ENCODE measurements around the gene PAK1.
"Not testable (repeated sequence)": the region's sequence is repeated elsewhere in the genome, so short reads cannot be mapped to it uniquely, and the experiment has no call there.

Gene PAK1

GRCh38 chr11:77401486-77402217 is 72.2 kb downstream of the PAK1 start:
- DNase-seq: no peak

- no peak for DNase-seq
Observed at GRCh38 chr11:77400775-77401449, 73.0 kb downstream of the PAK1 start.

- DNase-seq: no peak
Observed at GRCh38 chr11:77400271-77400670, 73.6 kb downstream of the PAK1 start.

- no peak for DNase-seq
Observed at GRCh38 chr11:77397631-77398030, 76.3 kb downstream of the PAK1 start.

GRCh38 chr11:77396911-77397310 is 77.0 kb downstream of the PAK1 start:
- no peak for DNase-seq

- no peak for DNase-seq
Observed at GRCh38 chr11:77396305-77396704, 77.6 kb downstream of the PAK1 start.

GRCh38 chr11:77395460-77396173 is 78.3 kb downstream of the PAK1 start:
- DNase-seq: no peak

- no peak for DNase-seq
Observed at GRCh38 chr11:77392842-77393241, 81.1 kb downstream of the PAK1 start.

GRCh38 chr11:77387701-77388100 is 86.2 kb downstream of the PAK1 start:
- DNase-seq: no peak

GRCh38 chr11:77386178-77386577 is 87.7 kb downstream of the PAK1 start:
- DNase-seq: no peak

- DNase-seq: not testable (repeated sequence)
Observed at GRCh38 chr11:77385255-77385771, 88.6 kb downstream of the PAK1 start.

- DNase-seq: no peak
Observed at GRCh38 chr11:77384571-77384970, 89.3 kb downstream of the PAK1 start.

GRCh38 chr11:77383349-77383748 is 90.5 kb downstream of the PAK1 start:
- DNase-seq: not testable (repeated sequence)

GRCh38 chr11:77381729-77382665 is 91.9 kb downstream of the PAK1 start:
- DNase-seq: no peak

- no peak for DNase-seq
Observed at GRCh38 chr11:77379934-77380333, 94.0 kb downstream of the PAK1 start.

GRCh38 chr11:77379253-77379652 is 94.6 kb downstream of the PAK1 start:
- DNase-seq: no peak

- DNase-seq: no peak
Observed at GRCh38 chr11:77377734-77378133, 96.2 kb downstream of the PAK1 start.

- no peak for DNase-seq
Observed at GRCh38 chr11:77375107-77375506, 98.8 kb downstream of the PAK1 start.

GRCh38 chr11:77374611-77375031 is 99.3 kb downstream of the PAK1 start:
- no peak for DNase-seq

GRCh38 chr11:77374108-77374507 is 99.8 kb downstream of the PAK1 start:
- no peak for DNase-seq

GRCh38 chr11:77372726-77373125 is 101.2 kb downstream of the PAK1 start:
- no peak for DNase-seq

- DNase-seq: no peak
Observed at GRCh38 chr11:77371646-77372045, 102.2 kb downstream of the PAK1 start.

- no peak for DNase-seq
Observed at GRCh38 chr11:77370217-77370616, 103.7 kb downstream of the PAK1 start.
